GM20431 (cell line): Measurements from ENCODE around the gene PALLD.

Experiments used
- in situ Hi-C: fragments of 300-500 bp; cut with MseI, MboI; formaldehyde crosslinking; loops from one replicate; pipeline ENCODE4 v1.15.0; 2020; ENCODE audit warnings: low sequenced_read_pairs; ENCODE audit not compliant: unreplicated experiment

Gene PALLD

DNA sequence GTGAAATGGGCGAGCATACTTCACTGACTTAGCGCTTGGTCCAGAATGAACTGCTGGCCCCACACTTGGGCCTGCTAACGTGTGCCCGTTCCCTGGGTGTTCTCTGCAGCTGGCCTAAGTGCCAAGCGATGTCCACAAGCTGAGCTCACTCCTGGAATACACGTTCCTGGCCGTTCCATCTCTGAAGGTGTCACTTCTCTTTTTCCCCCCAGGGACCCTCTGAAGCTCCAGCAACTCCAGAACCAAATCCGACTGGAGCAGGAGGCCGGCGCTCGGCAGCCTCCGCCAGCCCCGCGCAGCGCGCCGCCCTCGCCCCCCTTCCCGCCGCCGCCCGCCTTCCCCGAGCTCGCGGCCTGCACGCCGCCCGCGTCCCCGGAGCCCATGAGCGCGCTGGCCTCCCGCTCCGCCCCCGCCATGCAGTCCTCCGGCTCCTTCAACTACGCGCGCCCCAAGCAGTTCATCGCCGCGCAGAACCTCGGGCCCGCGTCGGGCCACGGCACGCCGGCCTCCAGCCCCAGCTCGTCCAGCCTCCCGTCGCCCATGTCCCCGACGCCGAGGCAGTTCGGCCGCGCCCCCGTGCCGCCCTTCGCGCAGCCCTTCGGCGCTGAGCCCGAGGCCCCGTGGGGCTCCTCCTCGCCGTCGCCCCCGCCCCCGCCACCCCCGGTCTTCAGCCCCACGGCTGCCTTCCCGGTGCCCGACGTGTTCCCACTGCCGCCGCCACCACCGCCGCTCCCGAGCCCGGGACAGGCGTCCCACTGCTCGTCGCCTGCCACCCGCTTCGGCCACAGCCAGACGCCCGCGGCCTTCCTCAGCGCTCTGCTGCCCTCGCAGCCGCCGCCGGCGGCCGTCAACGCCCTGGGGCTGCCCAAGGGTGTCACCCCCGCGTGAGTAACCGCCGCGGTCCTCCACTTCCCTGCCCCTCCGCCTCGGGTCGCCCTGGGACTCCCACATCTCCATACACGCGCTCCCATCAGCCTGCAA lies 380.9 kb downstream of the PALLD start:
- in situ Hi-C loops: no loop called here

- in situ Hi-C loops: no loop called here
Measured at GRCh38 chr4:168878623-168879022, 381.8 kb downstream of the PALLD start.

- in situ Hi-C loops: no loop called here
Measured at GRCh38 chr4:168879188-168879587, 382.3 kb downstream of the PALLD start.

GRCh38 chr4:168880072-168880675 lies 383.3 kb downstream of the PALLD start:
- in situ Hi-C loops: no loop called here

DNA sequence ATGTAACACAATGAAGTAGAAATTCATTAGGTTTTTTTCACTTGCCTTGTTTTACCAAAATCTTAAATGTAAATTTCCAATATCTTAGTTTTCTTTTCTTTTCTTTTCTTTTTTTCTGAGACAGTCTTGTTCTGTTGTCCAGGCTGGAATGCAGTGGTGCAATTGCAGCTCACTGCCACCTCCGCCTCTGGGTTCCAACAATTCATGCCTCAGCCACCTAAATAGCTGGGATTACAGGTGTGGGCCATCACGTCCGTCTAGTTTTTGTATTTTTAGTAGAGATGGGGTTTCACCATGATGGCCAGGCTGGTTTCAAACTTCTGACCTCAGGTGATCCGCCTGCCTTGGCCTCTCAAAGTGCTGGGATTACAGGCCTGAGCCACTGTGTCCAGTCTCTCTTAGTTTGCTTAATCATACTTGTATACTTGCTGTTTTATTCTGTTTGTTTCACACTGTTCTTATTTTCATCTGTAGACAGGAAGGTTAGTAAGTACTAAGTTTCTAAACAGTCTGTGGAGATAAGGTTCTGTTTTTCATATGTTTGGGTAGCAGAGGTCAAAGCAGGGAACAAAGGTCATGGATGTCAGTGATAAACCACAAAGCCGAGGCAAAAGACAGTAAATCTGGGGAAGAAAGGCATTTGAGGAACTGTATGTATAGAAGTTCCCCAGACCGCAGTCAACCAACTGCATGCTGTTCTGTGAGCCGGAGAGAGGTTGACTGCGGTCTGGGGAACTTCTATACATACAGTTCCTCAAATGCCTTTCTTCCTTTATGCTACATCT lies 384.2 kb downstream of the PALLD start:
- in situ Hi-C loops: no loop called here

GRCh38 chr4:168881781-168882420 lies 385.0 kb downstream of the PALLD start:
- in situ Hi-C loops: no loop called here

DNA sequence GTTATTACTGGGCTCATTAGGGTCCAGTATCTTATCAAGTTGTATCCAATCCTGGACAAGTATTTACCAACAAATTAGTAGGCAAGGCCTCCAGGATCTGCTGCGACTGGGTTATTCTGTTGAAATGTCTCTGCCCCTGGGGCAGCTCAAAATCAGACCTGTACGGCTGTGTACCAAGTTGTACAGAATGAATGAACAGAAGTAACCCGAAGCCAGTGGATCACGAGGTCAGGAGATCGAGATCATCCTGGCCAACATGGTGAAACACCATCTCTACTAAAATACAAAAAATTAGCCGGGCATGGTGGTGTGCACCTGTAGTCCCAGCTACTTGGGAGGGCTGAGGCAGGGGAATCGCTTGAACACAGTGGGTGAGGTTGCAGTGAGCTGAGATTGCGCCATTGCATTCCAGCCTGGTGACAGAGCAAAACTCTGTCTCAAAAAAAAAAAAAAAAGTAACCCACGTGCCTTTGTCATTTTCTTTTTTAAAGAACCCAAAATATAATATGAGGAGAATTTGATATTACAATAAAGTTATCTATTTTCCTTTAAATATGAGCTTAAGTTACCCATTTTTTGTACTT lies 385.9 kb downstream of the PALLD start:
- in situ Hi-C loops: no loop called here

GRCh38 chr4:168883513-168883912 lies 386.7 kb downstream of the PALLD start:
- in situ Hi-C loops: no loop called here

DNA sequence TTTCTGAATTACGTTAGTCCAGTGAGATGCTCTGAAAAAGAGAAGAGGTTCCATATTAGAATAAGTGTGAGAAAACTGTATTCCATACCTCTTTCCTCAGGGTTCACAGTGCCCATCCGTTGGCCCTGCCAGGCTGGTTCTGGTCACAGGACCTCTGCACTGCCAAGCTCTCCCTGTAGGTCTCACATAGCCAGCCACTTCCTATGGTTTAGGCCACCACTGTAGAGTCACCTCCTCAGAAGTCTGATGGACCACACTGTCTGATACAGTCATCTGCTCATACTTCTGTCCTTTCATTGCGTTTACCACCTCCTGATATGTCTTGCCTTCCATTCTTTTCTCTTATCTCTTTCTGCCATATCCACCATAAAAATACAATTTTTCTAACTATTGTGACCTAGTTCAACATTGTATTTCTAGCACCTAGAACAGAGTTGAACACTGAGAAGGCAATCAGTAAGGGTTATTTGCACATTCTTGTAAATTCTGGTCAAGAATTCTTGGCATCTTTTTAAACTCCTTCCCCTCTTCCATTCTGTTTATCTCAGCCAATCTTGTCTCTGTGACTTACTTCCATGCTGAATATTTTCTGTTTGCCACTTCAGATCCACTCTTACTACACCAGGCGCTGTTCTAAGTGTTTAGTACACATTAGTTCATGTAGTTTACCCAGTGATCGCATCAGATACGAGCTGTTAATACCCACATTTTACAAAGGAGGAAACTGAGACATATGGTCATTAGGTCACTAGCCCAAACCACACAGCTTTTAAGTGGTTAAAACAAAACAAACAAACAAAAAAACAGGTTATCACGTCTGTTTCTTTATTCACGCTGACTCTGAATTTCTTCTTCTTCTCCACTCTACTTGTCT lies 387.6 kb downstream of the PALLD start:
- in situ Hi-C loops: no loop called here

GRCh38 chr4:168885400-168885799 lies 388.5 kb downstream of the PALLD start:
- in situ Hi-C loops: no loop called here

DNA sequence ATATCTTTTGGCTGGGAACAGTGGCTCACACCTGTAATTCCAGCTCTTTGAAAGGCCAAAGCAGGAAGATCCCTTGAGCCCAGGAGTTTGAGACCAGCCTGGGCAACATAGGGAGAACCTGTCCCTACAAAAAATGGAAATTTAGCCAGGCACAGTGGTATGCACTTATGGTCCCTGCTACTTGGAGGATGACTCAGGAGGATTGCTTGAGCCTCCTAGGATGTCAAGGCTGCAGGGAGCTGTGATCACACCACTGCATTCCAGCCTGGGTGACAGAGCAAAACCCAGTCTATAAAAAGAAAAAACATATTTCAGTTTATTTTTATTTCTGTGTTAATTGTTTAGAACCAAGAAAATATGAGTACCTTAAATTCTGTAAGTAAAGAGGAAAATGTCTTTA lies 389.5 kb downstream of the PALLD start:
- in situ Hi-C loops: no loop called here

DNA sequence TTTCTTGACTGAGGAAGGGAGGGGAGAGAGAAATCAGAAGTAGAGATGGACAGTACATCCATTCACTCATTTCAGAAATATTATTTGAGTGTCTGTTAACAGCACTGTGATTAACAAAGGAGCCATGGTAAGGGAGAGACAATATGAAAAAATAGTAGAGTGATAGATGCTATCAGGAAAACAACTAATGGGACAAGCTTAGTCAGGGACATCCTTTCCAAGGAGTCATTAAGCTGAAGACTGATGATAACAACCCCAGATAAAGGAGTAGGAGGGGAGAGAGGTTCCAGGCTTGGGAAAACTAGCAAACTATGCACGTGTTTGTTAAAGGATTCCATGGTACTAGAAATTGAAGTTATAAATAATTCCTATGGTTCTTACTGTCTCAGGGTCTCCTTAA lies 391.0 kb downstream of the PALLD start:
- in situ Hi-C loops: no loop called here

DNA sequence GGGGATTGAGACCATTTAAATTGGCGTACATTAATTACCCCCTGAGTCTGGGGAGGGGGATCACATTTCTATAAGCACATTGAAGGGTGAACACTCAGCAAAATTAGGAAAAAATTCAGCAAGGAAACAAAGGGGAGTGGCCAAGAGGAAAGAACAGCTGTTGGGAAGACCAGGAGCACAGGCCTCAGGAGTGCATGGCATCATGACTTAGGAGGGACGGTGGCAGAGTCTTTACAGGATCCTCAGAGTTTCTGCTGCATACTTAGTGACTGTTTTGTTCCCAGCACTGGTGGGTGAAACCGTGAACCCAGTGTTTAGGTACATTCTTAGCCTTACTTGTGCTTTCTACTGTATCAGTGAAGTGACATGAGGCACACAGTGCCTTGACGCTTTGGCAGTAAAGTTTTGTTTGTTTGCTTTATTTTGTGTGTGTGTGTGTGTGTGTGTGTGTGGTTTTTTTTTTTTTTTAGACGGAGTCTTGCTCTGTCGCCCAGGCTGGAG lies 391.9 kb downstream of the PALLD start:
- in situ Hi-C loops: no loop called here

- in situ Hi-C loops: no loop called here
Measured at GRCh38 chr4:168891086-168891485, 394.2 kb downstream of the PALLD start.

GRCh38 chr4:168891688-168892087 lies 394.8 kb downstream of the PALLD start:
- in situ Hi-C loops: no loop called here

- in situ Hi-C loops: no loop called here
Measured at GRCh38 chr4:168892475-168892874, 395.6 kb downstream of the PALLD start.

DNA sequence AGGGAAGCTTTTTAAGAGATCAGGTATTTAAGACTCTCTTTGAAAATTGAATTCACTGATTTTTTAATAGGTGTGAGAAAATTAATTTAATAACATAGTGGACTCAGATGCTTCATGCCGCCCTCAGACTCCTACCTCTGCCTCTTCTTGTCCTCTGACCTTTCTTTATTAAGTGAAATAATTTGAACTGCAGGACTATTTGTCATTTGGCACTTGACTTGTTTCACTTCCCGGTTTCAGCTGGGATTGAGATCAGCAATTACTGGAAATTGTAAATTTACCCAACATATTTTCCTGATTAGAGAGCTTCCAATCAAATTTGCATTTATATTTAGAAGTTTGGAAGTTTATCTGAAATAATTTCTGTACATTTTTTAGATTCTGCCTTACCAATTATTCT lies 396.4 kb downstream of the PALLD start:
- in situ Hi-C loops: no loop called here

DNA sequence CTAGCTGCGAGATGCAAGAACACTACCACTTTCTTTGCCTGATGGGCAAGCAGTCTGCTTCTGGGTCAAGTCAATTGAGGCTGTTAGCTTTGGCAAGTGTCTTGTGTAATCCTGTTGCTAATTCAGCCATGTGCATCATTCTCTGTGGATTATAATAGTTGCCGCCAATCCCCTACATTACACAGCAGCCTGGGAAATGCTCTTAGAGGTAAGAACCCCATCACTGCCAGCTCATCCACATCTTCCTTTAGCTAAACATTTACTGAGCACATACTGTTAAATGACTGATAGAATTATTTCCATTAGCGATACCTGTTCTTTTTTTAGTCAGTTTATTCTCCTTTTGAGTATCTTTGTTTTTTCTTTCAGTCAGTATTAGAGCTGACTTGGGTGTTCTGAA lies 397.0 kb downstream of the PALLD start:
- in situ Hi-C loops: no loop called here

GRCh38 chr4:168900080-168900479 lies 403.2 kb downstream of the PALLD start:
- in situ Hi-C loops: no loop called here
